Inflammatory macrophage treated with lipopolysaccharide for 4 hours (primary cell): ENCODE data around the gene CD160.
"Not testable (repeated sequence)": the region's sequence is repeated elsewhere in the genome, so short reads cannot be mapped to it uniquely, and the experiment has no call there.

ENCODE experiments used
- DNase-seq: peaks from one replicate; pipeline ENCODE4 v3.0.0-alpha.2; 2020

CD160 gene

DNA sequence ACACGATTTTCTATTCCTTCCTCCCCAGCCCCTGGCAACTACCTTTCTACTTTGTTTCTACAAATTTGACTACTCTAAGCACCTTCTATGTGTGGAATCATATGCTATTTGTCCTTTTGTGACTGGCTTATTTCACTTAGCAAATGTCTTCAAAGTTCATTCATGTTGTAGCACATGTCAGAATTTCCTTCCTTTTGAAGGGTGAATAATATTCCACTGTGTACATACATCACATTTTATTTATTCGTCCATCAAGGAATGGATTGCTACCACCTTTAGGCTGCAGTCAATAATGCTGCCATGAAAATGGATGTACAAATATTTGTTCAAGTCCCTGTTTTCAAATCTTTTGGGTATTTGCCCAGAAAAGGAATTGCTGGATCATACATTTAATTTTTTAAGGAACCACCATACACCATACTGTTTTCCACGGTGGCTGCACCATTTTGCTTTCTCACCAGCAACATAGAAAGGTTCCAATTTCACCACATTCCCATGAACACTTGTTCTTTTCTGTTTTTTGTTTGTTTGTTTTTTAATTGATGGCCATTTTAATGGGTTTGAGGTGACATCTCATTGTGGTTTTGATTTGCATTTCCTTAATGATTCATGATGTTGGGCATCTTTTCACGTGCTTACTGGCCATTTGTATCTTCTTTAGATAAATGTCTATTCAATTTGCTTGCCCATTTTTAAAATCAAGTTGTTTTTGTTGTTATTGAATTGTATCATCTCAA is 8.8 kb upstream of the CD160 start:
- no peak for DNase-seq

DNA sequence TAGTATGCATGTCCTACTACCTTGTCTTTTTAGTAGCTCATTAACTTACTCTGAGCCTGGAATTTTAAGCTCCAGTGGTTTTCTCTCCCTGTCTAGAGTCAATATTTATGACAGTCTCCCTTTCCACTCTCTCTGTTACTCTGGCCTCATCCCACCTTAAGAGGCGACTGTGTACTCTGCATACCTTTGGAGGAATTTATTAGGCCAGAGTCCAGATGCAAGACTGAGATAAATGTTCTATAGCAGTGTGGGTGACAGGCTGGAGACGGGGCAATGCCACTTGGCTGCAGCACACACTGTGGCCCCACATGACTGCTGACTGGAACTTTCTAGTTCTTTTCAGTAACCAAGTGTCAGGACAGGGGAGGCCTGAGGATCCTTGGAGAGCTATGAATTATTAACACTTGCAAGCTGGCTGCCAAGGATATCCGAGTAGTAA is 8.1 kb upstream of the CD160 start:
- DNase-seq = no peak

DNA sequence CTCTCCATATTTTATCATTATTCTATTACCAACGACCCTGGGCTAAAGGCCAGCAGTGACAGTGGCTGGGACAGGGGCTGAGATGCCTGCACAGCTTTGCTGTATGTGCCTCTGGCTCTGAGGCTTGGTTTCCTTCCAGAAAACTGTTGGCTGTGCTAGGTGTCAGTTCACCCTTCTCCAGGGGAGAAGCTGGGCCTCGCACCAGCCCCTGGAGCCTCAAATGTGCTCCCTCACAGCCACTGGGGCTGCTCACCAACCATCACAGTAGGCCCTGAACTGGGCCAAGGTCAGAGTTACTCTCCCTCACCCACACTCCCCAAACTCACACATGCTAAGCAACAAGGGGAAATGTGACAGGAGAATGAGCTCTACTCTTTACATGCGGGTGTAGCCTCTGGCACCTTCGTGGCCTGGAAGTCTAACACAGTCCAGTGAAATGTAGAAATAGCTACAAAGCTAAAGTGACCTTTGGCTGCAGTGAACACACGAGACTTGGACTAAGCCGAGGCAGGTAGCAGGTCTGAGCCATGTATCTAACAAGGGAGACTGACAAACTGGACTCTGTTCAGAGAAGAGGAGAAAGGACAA is 4.7 kb upstream of the CD160 start:
- DNase-seq = no peak

DNA sequence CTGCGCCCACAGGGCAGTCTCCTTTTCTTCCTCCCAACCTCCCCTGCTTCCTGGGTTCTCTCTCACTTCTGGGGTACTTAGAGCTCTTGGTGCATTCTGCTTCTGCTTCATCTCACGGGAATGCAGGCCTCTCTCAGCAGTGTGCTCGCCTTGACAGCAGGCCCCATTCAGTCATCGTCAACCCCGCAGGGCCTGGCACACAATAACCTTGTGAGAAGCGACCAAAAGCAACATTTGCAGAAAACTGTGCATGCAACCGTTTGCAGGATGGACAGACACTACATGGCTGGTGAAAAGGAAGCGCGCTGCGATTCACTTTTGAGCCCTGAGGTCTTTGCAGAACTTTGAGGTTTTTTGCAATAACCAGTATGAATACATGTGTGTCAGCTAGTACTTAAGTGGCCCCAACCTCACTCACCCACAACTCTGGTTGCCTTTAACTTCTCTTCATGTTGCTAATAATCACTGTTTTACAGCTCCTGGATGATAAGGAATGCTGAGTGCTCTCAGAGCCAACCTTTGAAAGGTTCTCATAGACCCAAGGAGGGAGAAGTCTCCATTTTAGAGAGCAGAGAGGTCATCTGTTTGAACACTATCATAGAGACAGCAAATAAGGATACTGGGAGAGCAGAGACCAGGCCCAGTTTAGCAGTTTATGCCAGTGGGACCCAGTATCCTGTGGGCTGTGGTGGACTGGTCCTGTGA is 2.5 kb upstream of the CD160 start:
- no peak for DNase-seq

DNA sequence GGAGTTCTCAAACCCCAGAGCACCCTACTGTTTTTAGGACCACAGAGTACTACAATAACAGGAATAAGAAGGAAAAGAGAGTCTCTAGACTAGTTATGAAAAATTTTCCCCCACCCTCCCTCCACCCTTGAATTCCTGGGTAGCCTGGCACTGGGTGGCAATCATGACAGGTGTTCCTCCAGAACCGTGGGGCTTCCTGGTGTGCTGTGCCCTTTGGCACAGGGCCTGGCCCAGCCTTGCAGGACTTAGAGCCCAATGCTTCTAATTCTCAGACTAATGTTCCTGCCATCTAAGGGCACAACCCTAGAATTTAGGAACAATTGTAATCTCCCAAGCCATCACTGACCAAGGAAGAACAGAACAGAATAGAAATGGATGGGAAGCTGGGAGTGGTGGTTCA is 1.5 kb upstream of the CD160 start:
- DNase-seq = no peak

DNA sequence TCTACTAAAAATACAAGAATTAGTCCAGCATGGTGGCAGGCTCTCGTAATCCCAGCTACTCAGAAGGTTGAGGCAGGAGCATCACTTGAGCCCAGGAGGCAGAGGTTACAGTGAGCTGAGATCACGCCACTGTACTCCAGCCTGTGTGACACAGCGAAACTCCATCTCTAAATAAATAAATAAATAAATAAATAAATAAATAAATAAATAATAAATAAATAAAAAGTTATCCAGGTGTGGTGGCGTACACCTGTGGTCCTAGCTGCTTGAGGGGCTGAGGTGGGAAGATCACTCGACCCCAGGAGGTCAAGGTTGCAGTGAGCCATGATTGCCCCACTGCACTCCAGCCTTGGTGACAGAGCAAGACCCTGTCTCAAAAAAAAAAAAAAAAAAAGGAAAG is 834 bp upstream of the CD160 start:
- DNase-seq = not testable (repeated sequence)

DNA sequence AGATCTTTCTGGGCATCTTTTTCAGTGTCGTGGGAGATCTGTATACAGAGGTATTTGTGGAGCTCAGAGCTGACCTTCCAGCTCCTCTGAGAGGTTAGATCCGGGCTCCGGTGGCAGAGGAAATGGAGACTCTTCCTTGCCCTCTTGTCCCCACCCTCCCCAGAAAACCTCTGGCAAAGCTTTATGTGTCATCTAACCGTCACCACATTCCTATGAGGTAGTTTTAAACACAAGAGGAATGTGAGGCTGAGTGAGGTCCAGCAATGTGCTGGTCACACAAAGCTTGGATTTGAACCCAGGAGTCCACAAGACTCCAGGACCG is 1.2 kb downstream of the CD160 start:
- no peak for DNase-seq

DNA sequence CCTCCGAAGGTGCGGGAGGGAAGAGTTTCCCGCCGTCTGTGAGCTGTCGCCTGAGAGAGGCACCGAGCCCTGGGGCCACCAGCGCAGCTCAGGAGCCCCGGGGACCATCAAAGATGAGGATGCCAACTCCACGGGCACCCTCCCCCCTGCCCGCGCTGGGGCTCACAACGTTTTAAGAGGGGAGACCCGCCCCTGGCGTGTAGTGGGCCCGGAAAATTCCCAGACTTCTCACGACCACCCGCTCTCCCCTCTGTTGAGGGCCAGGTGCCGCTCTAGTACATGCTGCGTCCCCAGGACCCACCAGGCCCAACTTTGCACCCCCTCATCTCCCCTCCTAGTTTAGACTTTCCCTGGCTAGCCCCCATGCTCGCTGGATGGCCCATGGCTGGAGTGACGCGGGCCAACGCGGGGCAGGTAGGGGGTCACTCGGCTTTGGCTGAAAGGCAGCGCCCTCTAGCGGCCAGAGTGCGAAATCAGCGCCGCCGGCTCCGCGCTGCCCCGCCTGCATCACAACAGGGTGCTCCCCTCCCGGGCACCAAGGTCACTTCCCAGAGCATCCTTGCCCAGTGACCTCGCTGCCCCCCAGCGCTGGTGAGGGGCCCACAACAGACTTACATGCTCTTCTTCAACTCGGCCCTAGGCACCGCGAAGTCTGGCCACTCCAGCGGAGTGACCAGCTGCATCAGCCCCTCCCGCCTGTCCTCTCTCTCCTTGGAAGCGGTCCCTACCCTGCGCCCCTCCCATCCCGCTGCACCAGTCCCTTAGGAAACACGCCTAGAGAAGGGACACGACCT is 1.8 kb downstream of the CD160 start:
- peak; percentile 25 for DNase-seq

DNA sequence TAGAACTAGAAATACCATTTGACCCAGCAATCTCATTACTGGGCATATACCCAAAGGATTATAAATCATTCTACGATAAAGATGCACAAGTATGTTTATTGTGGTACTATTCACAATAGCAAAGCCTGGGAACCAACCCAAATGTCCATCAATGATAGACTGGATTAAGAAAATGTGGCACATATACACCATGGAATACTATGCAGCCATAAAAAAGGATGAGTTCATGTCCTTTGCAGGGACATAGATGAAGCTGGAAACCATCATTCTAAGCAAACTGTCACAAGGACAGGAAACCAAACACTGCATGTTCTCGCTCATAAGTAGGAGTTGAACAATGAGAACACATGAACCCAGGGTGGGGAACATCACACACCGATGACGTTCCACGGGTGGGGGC is 6.9 kb downstream of the CD160 start:
- DNase-seq = not testable (repeated sequence)

DNA sequence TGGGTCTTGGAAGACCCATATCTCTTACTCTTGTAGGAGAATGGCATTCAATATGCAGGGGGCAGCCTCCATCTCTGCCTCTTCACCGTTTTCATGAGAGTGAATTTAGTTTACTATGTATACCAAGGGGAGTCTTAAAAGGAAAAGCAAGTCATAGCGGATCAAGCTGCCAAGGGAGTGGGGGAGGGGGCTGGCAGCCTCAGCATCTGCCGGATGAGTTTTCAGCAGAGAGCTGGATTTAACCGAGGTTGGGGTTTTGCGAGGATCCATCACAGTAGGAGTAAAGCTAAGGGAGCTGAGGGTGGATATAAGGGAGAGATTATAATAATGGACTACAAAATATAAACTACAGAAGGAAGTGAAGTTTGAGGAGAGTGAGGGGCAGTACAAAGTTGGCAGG is 9.9 kb downstream of the CD160 start:
- DNase-seq = no peak

DNA sequence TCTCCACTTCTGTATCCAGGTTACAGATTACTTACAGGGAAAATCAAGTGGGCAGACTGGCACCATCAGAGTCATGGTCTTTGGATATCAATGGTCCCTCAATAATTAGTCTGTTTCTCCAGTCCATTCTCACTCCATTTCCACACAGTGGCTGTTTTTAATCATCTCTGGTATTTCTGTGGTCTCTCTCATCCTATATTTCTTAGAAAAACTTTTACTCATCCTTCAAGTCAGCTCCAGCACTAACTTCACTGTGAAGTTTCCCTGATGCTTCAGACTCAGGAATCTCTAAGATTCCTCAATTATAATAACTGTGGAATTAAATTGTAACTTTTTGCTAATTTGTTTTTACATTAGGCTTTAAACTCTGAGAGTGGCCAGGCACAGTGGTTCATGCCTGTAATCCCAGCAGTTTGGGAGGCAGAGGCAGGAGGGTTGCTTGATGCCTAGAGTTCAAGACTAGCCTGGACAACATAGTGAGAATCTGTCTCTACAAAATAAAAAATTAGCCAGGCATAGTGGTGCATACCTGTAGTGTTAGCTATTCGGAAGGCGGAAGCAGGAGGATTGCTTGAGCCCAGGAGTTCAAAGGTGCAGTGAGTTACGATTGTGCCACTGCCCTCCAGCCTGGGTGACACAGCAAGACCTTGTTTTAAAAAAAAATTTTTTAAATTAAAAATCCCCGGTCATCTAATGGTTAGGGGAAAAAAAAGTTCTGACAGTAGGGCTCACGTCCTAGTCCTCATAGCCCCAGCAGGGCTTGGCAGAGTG is 10.6 kb downstream of the CD160 start:
- DNase-seq = no peak

DNA sequence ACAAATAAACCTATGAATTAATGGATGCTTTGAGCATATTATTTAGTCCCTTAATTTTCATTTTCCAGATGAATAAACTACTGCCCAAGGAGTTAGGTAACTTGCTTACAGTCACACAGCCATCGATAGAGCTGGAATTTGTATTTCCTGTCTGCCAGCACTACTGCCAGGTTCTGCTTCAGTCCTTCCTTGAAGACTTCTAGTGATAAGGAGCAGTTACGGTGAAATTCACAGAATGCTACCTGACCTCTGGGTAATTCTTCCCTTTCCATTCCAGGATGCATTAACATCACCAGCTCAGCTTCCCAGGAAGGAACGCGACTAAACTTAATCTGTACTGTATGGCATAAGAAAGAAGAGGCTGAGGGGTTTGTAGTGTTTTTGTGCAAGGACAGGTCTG is 11.2 kb downstream of the CD160 start:
- DNase-seq = no peak

DNA sequence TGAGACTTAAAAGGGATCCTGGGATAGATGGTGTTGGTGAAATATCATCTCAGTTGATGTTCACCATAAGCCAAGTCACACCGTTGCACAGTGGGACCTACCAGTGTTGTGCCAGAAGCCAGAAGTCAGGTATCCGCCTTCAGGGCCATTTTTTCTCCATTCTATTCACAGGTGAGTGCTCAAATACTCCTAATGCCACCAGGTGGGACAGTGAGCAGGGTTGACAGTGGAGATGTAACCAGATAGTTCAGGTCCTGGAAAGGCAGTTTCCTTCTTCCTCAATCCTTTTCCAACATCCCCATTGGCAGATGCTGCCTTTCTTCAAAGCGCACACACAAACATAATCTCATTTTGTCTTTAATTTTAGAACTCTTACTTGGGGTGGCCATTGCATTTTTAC is 11.6 kb downstream of the CD160 start:
- no peak for DNase-seq

DNA sequence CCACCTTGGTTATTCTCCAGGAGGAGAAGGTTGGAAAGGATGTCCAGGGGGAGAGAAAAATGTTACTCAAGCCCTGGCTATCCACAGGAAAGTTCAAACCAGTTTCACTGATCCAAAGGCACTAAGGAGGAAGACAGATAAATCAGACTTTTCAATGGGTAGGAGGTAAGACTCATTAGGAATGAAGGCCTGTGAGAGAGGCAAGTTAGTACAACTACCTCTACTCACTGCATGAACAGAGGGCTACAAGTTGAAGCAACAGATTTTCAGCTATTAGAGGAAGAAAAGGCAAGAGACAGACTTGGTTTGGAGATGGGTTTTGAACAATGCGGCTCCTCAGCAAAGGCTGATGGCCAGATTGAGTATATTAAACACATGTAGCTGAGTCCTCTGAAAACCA is 16.9 kb downstream of the CD160 start:
- no peak for DNase-seq

DNA sequence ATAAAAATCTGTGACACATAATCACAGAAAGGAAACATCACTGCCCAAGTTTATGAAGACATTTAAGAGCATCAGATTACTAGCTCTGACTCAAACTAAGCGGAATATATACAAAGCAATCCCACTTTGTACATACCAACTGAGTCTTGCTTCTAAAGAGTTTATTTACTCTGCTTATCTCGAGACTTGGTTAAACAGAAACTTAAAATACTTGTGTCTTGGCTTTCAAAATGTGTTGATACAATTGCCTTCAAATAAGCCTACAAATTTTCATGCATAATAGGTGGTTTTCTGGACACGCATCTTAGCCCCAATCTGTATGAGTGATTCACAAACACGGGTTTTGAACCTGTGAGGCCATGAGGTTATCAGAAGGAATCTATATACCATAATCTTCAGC is 21.0 kb downstream of the CD160 start:
- DNase-seq = no peak

DNA sequence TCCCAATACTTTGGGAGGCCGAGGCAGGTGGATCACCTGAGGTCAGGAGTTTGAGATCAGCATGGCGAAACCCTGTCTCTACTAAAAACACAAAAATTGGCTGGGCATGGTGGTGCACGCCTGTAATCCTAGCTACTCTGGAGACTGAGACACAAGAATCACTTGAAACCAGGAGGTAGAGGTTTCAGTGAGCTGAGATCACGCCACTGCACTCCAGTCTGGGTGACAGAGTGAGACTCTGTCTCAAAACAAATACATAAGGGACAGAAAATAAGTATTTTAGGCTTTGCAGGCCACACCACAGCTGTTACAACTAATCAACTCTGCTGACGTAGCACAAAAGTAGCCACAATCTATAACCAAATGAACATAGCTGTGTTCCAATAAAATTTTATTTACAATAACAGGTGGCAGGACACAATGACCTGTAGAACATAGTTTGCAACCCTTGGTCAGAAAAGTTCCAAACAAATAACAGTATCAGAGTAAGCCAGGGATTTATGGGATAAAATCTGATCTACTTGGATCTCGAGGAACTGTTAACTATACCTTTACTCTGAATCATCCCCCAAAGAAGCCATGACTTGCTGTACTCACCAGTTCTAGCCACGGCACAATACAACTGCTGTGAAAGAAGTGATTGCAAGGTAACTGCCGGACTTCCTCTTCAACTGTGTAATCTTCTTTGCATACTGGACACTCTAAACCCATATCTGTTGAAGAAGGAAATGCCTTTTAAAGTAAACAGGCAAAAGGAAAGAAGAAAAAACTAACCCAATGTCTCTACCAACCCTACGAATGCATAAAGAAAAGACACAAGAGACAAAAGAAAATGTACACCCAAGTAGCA is 28.3 kb downstream of the CD160 start:
- peak; percentile 10 for DNase-seq

DNA sequence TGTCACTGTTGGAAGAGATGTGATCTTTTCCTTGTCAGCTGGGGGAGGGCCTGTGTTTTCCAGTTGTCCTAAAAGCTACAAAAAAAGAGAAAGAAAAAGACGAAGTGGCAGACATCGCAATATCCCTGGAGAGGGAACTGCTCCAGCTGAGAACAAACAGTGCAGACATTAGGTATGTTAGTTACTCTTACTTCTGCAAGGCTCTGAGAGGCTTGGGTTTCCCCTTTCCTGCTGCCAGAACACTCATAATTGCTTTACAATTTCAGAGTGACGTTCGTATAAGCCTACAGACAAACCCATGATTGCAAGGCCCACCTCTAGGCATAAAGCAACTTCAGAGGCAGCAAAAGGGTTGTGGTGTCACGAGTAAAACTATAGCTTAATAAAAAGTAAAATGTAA is 31.1 kb downstream of the CD160 start:
- DNase-seq = peak; percentile 55

DNA sequence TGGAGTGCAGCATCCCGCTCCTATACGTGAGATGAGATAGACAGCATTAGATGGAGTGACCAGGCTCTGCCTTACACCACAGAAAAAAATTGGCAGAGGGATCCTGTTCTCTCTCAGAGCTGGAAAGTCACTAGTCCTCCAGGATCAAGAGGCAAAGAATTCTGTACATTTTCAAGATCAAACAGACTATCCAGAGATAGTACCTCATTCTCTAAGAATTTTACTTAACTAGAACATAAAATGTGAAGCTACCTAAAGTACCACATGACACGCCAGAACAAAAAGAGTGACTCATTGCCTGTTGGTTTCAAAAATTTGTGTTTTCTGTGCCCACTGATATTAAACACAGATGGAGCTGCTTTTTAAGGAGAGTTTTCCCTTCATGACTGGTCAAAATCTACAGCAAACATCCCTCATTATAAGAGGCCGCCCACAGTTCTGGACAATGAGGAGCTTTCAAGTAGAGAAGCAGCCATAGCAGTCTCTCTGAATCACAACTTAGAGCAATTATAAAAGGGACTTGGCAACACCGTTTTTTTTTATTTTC is 32.3 kb downstream of the CD160 start:
- peak; percentile 22 for DNase-seq

DNA sequence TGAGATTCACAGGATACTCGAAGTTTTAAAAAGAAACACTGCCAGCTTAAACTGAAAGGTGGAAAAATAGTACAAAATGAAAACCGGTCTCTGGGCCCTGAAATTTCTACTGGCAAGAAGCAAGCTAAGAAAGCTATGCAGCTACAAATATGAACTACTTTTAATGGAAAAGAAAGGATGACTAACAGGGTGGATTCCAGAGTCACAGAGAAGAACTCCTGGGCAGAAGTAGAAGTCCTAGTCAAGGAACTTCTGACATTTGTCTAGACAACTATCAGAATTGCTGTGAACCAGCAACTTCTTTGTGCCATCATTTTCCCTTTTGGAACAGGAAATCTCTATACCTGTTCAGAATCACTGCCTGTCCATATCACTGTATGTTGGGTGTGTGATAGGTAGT is 38.1 kb downstream of the CD160 start:
- no peak for DNase-seq

DNA sequence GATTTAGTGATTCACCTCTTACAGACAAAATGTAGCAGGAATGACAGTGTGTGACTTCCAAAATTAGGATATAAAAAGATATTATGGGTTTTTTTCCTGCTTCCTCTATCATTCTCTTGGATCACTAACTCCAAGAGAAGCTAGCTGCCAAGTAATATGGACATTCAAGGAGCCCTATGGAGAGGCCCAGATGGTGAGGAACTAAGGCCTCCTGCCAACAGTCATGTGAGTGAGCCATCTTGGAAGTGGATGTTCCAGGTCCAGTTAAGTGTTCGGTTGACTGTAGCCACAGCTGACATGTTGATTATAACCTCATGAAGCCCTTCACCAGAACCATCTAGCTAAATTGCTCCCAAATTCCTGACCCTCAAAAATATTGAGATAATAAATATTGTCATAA is 38.8 kb downstream of the CD160 start:
- no peak for DNase-seq

DNA sequence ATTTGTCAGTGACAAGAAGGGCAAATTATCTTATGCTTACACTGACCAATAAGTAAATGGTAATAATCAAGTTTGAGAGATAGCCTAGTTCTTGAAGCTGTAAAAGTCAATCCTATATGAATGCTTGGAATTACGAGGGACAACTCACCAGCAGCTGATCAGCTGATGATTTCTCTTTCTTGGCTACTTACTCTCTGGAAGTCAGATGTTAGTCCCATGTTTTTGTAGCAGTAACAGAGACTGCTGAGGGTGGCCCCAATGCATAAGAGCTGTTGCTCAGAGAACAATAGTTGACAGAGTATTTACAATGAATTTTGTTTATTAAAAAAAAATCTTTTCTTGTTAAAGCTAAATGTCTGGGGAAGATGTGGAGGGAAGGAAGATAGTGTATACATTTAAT is 39.3 kb downstream of the CD160 start:
- no peak for DNase-seq

DNA sequence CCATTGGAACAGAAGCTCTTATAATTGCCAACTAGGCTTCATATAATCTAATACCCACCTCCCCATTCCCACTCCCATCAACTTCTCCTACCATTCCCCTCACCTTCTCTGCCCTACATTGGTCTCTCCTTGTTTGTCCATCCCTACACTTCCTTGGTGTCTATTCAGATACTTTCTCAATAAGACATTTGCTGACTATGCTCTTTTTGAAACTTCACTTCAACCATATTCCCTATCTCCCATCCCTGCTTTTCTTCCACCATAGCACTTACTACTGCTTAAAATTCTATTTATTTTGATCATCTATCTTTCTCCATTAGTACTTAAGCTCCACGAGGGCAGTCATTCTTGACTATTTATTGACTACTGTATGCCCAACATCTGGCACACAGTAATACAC is 40.4 kb downstream of the CD160 start:
- DNase-seq = no peak
